Measurements from ENCODE around the gene AK9.

GRCh38 chr6:109510358-109510757 is 180.6 kb downstream of the AK9 start:
- TF ChIP-seq POLR2AphosphoS5 (IDR thresholded peaks at IDR 0.05; ENCODE audit: low read depth, low read length) (no peak), TCF7L2 (IDR thresholded peaks at IDR 0.05; ENCODE audit: low read depth, low read length) (no peak), REST (IDR thresholded peaks at IDR 0.05; ENCODE audit: insufficient read depth in 1 of 2, low read depth in 2 of 2, low read length in 1 of 2) (no peak), SIN3A (IDR thresholded peaks at IDR 0.05; ENCODE audit: borderline replicate concordance, insufficient read depth, low read depth, low read length) (no peak)
- TF ChIP-seq, protein P1, sequence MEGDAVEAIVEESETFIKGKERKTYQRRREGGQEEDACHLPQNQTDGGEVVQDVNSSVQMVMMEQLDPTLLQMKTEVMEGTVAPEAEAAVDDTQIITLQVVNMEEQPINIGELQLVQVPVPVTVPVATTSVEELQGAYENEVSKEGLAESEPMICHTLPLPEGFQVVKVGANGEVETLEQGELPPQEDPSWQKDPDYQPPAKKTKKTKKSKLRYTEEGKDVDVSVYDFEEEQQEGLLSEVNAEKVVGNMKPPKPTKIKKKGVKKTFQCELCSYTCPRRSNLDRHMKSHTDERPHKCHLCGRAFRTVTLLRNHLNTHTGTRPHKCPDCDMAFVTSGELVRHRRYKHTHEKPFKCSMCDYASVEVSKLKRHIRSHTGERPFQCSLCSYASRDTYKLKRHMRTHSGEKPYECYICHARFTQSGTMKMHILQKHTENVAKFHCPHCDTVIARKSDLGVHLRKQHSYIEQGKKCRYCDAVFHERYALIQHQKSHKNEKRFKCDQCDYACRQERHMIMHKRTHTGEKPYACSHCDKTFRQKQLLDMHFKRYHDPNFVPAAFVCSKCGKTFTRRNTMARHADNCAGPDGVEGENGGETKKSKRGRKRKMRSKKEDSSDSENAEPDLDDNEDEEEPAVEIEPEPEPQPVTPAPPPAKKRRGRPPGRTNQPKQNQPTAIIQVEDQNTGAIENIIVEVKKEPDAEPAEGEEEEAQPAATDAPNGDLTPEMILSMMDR (IDR thresholded peaks at IDR 0.05), result no peak
